PC-3 (cell line): ENCODE results near the gene RRAS2. TPM values are rescaled to one million over a fixed set of nuclear protein-coding genes. Genes with fewer than 3 reads are reported as not detected.

Experiments used
- ATAC-seq: fragments of 200-7000 bp; cut with Tn5 transposase; 2 replicates; pipeline ENCODE4 v1.9.1; 2020; ENCODE audit warnings: mild to moderate bottlenecking, moderate library complexity
- BruUV-seq: library from RNA; stranded (reverse); fragments of 400-500 nt; replicated peaks from 2 replicates; lab custom pipeline; 2021; lab: Mats Ljungman, UMichigan
- CTCF ChIA-PET: fragments of 300-600 bp; sonication (Branson Sonifier 250); formaldehyde crosslinking; loops from one replicate; lab custom pipeline; 2022; ENCODE audit warnings: antibody characterized with exemption; lab: Charles Lee
- POLR2A ChIA-PET: fragments of 300-600 bp; sonication (Branson Sonifier 250); formaldehyde crosslinking; loops from one replicate; lab custom pipeline; 2022; ENCODE audit warnings: antibody characterized with exemption; ENCODE audit not compliant: unreplicated experiment; lab: Charles Lee
- DNase-seq: peaks from one replicate; pipeline ENCODE4 v3.0.0-alpha.2; 2015
- H2AFZ ChIP-seq: fragments of 300-600 bp; sonication (generic); 2 replicates; pipeline ENCODE4 v1.6.0; 2016; ENCODE audit warnings: antibody characterized with exemption, low read length
- H3F3A ChIP-seq: fragments of 300-600 bp; sonication (generic); one replicate; pipeline ENCODE4 v1.6.0; 2017; ENCODE audit warnings: antibody characterized with exemption, low read length, control low read depth, mild to moderate bottlenecking; ENCODE audit not compliant: unreplicated experiment
- H3K27ac ChIP-seq: fragments of 300-600 bp; sonication (generic); 2 replicates; pipeline ENCODE4 v1.5.1; 2016; ENCODE audit warnings: mild to moderate bottlenecking, low read length
- H3K27me3 ChIP-seq: fragments of 300-600 bp; sonication (generic); 2 replicates; pipeline ENCODE4 v1.6.1; 2016; ENCODE audit warnings: low read length, mixed read lengths
- H3K36me3 ChIP-seq: fragments of 300-600 bp; sonication (generic); 2 replicates; pipeline ENCODE4 v1.6.1; 2016; ENCODE audit warnings: low read depth, mixed run types, low read length, mixed read lengths
- H3K4me1 ChIP-seq: fragments of 300-600 bp; sonication (generic); 2 replicates; pipeline ENCODE4 v1.5.1; 2016; ENCODE audit warnings: low read length; ENCODE audit not compliant: insufficient read depth
- H3K4me2 ChIP-seq: fragments of 300-600 bp; sonication (generic); 2 replicates; pipeline ENCODE4 v1.6.0; 2016; ENCODE audit warnings: low read length
- H3K4me3 ChIP-seq: fragments of 300-600 bp; sonication (generic); 2 replicates; pipeline ENCODE4 v1.5.1; 2016; ENCODE audit warnings: mild to moderate bottlenecking, low read length, mixed read lengths
- H3K79me2 ChIP-seq: fragments of 300-600 bp; sonication (generic); 2 replicates; pipeline ENCODE4 v1.6.1; 2017; ENCODE audit warnings: low read length, mixed read lengths
- H3K9ac ChIP-seq: fragments of 300-600 bp; sonication (generic); 2 replicates; pipeline ENCODE4 v1.6.0; 2016; ENCODE audit warnings: mild to moderate bottlenecking, low read length
- H3K9me2 ChIP-seq: fragments of 300-600 bp; sonication (generic); replicated peaks from 2 replicates; pipeline ENCODE4 v1.6.1; 2016; ENCODE audit warnings: mixed run types, low read length, mixed read lengths
- H3K9me3 ChIP-seq: fragments of 300-600 bp; sonication (generic); 2 replicates; pipeline ENCODE4 v1.6.1; 2016; ENCODE audit warnings: low read length, mixed read lengths
- H4K20me1 ChIP-seq: fragments of 300-600 bp; sonication (generic); 2 replicates; pipeline ENCODE4 v1.6.1; 2016; ENCODE audit warnings: low read length, mixed read lengths
- CTCF ChIP-seq: fragments of 300-600 bp; sonication (generic); conservative IDR thresholded peaks from 2 replicates; pipeline ENCODE4 v1.5.1; 2017; ENCODE audit warnings: antibody characterized with exemption, low read depth, mild to moderate bottlenecking, low read length
- EZH2 ChIP-seq: fragments of 300-600 bp; sonication (generic); IDR thresholded peaks from one replicate; pipeline ENCODE4 v1.6.1; 2017; ENCODE audit warnings: antibody characterized with exemption, mild to moderate bottlenecking, low read length; ENCODE audit not compliant: unreplicated experiment
- EZH2phosphoT487 ChIP-seq: fragments of 300-600 bp; sonication (generic); IDR thresholded peaks from 2 replicates; pipeline ENCODE4 v1.6.1; 2018; ENCODE audit warnings: mild to moderate bottlenecking, antibody characterized with exemption, low read length, borderline replicate concordance
- intact Hi-C: fragments of 100-400 bp; cut with micrococcal nuclease; formaldehyde crosslinking; loops from 2 replicates; pipeline ENCODE4 v1.9.0; 2023
- total RNA-seq: library from RNA; depleted of rRNA; stranded (reverse); fragments of >200 nt; gene quantifications from 2 replicates; pipeline ENCODE4 v1.2.3, GENCODE V29; 2014

RRAS2 gene
- total RNA-seq, 1 experiment from 2014 or later: 58.6 TPM

GRCh38 chr11:14393129-14393528 lies 34.1 kb upstream of the RRAS2 start:
- no TSS peak for BruUV-seq
- H3K9me2 ChIP-seq: no peaks in the 10 kb centered on the region
- no peak overlapping the region for H3K27ac ChIP-seq
- no peaks in the 10 kb centered on the region for H4K20me1 ChIP-seq
- H3K27me3 ChIP-seq: no peaks in the 10 kb centered on the region
- ATAC-seq: no peak
- DNase-seq: no peak
- H3K9me3 ChIP-seq: no peaks in the 10 kb centered on the region
- no peak overlapping the region for H3K9ac ChIP-seq
- no peak overlapping the region for H3K4me3 ChIP-seq
- POLR2A ChIA-PET: no interaction called here
- intact Hi-C loops: no loop called here
- H3K4me2 ChIP-seq: no peak overlapping the region
- TF ChIP-seq CTCF (no peak), EZH2 (no peak), EZH2phosphoT487 (no peak)
- H3K79me2 ChIP-seq: no peaks in the 10 kb centered on the region
- no peaks in the 10 kb centered on the region for H3K4me1 ChIP-seq
- CTCF ChIA-PET: interaction anchor here (0.6 kb wide), 1 partner anchor 92 kb away, joined by 3 read pairs; no protein-coding TSS in a partner anchor
- H3F3A ChIP-seq: no peaks in the 10 kb centered on the region
- no peaks in the 10 kb centered on the region for H3K36me3 ChIP-seq
- no peak overlapping the region for H2AFZ ChIP-seq

- TF ChIP-seq EZH2phosphoT487 (no peak), EZH2 (no peak), CTCF (no peak)
- Histone ChIP-seq H3K36me3 (no peaks in the 10 kb centered on the region), H3K4me3 (no peak overlapping the region), H3K4me2 (no peak overlapping the region), H3K27me3 (no peaks in the 10 kb centered on the region), H4K20me1 (no peaks in the 10 kb centered on the region), H3K9me3 (no peaks in the 10 kb centered on the region), H3K27ac (no peak overlapping the region), H3K9me2 (no peaks in the 10 kb centered on the region), H3K9ac (no peak overlapping the region), H3K4me1 (no peaks in the 10 kb centered on the region), H3K79me2 (no peaks in the 10 kb centered on the region), H3F3A (no peaks in the 10 kb centered on the region), H2AFZ (no peak overlapping the region)
- ChIA-PET POLR2A (no interaction called here), CTCF (no interaction called here)
- ATAC-seq (no peak), DNase-seq (no peak)
- no TSS peak for BruUV-seq
- intact Hi-C loops: no loop called here
Measured at GRCh38 chr11:14390669-14391068, 31.7 kb upstream of the RRAS2 start.

GRCh38 chr11:14388352-14388751 lies 29.4 kb upstream of the RRAS2 start:
- intact Hi-C loops: no loop called here
- no TSS peak for BruUV-seq
- Histone ChIP-seq H4K20me1 (no peaks in the 10 kb centered on the region), H3K9ac (no peak overlapping the region), H3K27me3 (no peaks in the 10 kb centered on the region), H3K9me2 (no peaks in the 10 kb centered on the region), H3K4me3 (no peak overlapping the region), H3K4me2 (no peak overlapping the region), H3K27ac (no peak overlapping the region), H3K79me2 (no peaks in the 10 kb centered on the region), H3K9me3 (no peaks in the 10 kb centered on the region), H2AFZ (no peak overlapping the region), H3K4me1 (no peaks in the 10 kb centered on the region), H3K36me3 (no peaks in the 10 kb centered on the region), H3F3A (no peaks in the 10 kb centered on the region)
- TF ChIP-seq EZH2phosphoT487 (no peak), EZH2 (no peak), CTCF (no peak)
- DNase-seq (no peak), ATAC-seq (no peak)
- CTCF ChIA-PET: no interaction called here
- POLR2A ChIA-PET: no interaction called here
